Fibroblast of villous mesenchyme (primary cell): ENCODE measurements around the gene ESYT1. TPM values are rescaled to one million over a fixed set of nuclear protein-coding genes. Genes with fewer than 3 reads are reported as not detected.
"Not testable (repeated sequence)": the region's sequence is repeated elsewhere in the genome, so short reads cannot be mapped to it uniquely, and the experiment has no call there.

Source experiments
- DNase-seq: peaks from one replicate; pipeline ENCODE4 v3.0.0-alpha.2; 2010; ENCODE audit warnings: low read depth
- H3K4me3 ChIP-seq: 2 replicates; pipeline ENCODE4 v1.5.1; 2011; ENCODE audit warnings: low read depth, mild to moderate bottlenecking, low read length
- total RNA-seq: library from RNA; depleted of rRNA; stranded (reverse); fragments of >200 nt; gene quantifications from 2 replicates; pipeline ENCODE4 v1.2.3, GENCODE V29; 2012
- TF ChIP-seq, protein P1 (sequence below): IDR thresholded peaks from 2 replicates; pipeline ENCODE4 v1.5.1; 2012; ENCODE audit warnings: low read depth, mild to moderate bottlenecking, low read length; ENCODE audit not compliant: insufficient read depth

The ESYT1 gene
- total RNA-seq, 1 donor = 300 TPM

DNA sequence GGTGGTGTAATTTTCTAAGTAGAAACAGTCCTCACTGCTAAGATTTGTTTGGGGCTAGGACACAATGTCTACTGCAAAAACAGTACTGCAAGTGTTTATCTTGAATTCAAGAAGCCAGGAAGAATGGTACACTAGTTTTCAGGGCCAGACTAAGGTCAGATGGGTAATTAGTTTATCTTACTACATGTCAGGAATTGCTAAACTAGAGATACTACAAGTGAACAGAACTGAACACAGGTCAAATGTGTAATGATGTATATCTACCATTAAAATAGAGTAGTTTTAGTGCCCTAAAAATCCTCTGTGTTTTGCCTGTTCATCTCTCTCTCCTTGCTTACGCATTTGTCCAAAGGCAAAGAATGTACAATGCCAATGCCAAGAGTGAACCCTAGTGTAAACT is 14.0 kb upstream of the ESYT1 start:
- no peak for DNase-seq
- no peak overlapping the region for H3K4me3 ChIP-seq

DNA sequence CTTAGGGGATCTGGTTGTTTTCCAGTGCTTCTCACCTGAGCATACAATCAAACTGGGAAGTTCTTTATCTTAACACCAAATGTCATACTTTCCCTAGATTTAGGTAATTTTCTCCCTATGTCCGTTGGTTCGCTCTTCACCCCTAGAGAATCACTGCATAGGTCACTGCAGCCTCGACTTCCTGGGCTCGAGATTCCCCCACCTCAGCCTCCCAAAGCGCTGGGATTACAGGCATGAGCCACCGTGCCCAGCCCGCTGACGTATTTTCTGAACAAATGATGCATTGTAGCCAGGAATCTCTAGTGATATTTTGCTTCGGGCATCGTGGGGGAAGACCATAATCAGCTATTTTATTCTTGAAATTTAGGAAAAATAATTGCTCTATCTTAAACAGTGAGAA is 12.7 kb upstream of the ESYT1 start:
- peak overlapping the region; percentile 78 for H3K4me3 ChIP-seq
- peak; percentile 43 for DNase-seq

More for the DNA sequence above, 14.0 kb upstream of the ESYT1 start:
- TF ChIP-seq, protein P1, sequence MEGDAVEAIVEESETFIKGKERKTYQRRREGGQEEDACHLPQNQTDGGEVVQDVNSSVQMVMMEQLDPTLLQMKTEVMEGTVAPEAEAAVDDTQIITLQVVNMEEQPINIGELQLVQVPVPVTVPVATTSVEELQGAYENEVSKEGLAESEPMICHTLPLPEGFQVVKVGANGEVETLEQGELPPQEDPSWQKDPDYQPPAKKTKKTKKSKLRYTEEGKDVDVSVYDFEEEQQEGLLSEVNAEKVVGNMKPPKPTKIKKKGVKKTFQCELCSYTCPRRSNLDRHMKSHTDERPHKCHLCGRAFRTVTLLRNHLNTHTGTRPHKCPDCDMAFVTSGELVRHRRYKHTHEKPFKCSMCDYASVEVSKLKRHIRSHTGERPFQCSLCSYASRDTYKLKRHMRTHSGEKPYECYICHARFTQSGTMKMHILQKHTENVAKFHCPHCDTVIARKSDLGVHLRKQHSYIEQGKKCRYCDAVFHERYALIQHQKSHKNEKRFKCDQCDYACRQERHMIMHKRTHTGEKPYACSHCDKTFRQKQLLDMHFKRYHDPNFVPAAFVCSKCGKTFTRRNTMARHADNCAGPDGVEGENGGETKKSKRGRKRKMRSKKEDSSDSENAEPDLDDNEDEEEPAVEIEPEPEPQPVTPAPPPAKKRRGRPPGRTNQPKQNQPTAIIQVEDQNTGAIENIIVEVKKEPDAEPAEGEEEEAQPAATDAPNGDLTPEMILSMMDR = no peak

DNA sequence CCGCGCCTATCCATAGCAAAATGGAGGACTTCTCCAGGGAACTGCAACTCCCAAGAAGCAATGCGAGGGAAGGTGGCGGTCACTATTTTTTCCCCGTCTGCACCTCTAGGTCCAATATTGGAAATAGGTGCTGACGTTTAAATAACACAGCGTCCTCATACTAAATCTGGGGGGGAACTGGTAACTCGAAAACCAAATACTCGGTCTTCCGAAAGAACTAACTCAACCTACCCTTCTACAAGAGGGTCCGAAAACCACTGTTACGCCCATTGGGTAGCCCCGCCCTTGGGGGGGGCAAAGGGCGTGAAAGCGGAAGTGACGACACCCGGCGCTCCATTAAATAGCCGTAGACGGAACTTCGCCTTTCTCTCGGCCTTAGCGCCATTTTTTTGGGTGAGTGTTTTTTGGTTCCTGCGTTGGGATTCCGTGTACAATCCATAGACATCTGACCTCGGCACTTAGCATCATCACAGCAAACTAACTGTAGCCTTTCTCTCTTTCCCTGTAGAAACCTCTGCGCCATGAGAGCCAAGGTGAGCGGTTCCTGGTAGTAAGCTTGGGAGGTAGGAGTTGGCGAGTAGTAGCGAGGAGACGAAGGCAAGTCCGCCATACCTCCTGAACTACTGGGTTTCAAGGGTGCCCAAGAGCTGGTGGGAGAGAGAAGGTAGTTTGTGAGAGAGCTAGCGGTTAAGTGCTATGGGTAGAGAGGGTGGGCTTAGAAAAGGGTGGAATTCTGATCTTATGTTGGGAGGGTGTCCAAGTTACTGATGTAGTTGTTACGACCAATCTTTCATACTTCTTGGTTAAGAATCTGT is 11.6 kb upstream of the ESYT1 start, which contains the start of gene RPL41:
Gene RPL41 (plus strand): TSS at position 367 of the 815 bp plus-strand sequence.
- DNase-seq = peak; percentile 95
- TF ChIP-seq, protein P1 = no peak
- H3K4me3 ChIP-seq = peak within 1 kb of the TSS; percentile 78

More for the DNA sequence above, 12.7 kb upstream of the ESYT1 start:
- TF ChIP-seq, protein P1 = no peak

DNA sequence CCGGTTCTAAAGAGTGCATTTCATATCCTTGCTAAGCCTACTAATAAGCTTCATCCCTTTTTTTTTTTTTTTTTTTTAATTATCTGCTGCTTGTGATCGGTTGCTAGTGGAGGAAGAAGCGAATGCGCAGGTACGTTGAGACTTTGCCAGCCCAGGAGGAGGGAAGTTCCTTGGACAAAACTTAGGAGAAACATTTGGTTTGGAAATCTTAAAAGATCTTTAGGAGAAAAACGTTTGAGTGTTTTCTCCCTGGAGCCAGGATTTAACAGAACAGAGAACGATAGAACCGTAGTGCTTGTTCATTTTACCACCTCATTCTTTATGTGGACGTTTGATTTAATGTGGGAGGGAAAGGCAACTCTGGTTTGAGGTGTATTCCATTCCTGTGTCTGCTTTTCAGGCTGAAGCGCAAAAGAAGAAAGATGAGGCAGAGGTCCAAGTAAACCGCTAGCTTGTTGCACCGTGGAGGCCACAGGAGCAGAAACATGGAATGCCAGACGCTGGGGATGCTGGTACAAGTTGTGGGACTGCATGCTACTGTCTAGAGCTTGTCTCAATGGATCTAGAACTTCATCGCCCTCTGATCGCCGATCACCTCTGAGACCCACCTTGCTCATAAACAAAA is 10.9 kb upstream of the ESYT1 start:
- DNase-seq = not testable (repeated sequence)
- H3K4me3 ChIP-seq = peak overlapping the region; percentile 78

DNA sequence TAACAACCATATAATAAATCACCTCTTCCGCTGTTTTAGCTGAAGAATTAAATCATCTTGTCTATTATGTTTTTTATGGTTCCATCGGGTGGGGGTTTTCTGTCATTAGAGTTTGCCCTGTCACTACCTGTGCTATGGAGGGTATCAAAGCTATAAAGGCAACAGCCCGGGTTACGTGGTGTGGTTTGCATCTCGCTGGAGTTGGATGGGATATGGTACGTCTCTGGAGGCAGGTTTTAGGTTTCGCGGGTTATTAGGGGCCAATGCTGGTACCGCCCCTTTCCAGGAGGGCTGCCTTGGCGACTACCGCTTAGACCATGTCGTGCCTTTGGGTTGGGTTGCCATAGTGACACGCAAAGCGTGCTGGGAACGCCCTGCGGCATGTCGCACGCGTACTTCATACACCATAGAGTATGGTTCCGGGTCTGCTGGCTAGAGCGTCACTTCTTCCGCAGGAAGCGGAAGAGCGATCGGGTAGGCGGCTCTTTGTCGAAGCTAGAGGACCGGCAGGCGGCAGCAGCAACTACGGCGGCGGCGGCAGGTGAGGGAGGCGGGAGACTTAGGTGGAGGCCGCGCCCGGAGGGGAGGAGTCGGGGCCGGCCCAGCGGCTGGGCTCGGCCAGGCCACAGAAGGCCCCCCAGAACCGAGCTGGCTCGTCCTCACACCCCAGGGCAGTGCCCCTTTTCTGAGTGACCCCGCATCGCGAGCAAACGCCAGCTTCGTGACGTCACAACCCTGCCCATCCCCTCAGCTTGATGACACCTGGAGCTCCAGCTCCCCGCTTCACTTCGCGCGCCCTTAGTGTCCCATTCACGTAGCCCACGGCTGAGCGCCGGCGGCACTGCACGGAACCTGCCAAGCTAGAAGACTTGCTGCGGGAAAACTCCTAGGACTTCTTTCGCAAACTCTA is 10.0 kb upstream of the ESYT1 start, which contains the start of gene ZC3H10:
Gene ZC3H10 (plus strand): TSS at position 489 of the 910 bp plus-strand sequence. CDS start 2,297 bp downstream, outside the sequence.
- peak within 1 kb of the TSS; percentile 78 for H3K4me3 ChIP-seq
- TF ChIP-seq, protein P1 = peak; percentile 54
- peak; percentile 99 for DNase-seq

DNA sequence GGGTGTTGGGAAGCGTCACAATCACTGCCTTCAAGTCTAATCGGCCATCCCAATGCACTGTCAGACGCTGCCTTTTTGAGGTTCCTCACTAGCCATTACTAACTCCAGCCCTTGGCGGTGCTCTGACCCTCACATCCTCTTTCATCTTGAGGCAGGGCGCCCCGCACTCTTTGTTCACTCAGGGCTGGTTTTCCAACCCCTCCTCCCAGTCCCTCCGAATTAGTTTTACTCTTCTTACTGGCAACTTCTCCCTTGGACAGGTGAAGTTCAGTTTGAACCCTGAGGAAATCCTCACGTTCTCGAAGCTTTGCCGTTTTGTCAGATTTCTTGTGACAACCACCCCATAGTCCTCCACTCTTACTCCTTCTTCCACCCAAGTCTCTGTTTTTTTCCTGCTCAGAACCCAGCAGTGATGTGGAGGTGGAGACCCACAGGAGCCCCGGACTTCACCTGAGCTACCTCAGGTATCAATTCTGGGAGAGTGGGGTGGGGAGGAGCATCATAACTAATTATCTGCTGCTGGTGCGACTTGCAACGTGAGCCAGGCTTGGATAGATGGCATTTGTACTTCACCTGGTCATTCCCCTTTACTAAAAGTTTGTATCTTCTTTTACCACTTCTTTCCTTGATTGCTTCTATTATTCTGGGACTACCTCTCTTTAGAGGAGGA is 9.2 kb upstream of the ESYT1 start:
- TF ChIP-seq, protein P1 = no peak
- peak overlapping the region; percentile 71 for H3K4me3 ChIP-seq
- no peak for DNase-seq
